KBM-7 (cell line): ENCODE results near the gene NUP107.

Experiments
- DNase-seq: peaks from one replicate; pipeline ENCODE4 v3.0.0-alpha.2; 2015
- in situ Hi-C: fragments of 300-500 bp; cut with MboI; formaldehyde crosslinking; loops from 2 replicates; pipeline ENCODE4 v1.14.3; 2020; ENCODE audit warnings: low sequenced_read_pairs, low pct_unique_long_range_greater_than_20kb, mixed read lengths

Gene NUP107

GRCh38 chr12:68699486-68699885 is 12.7 kb downstream of the NUP107 start:
- in situ Hi-C loops = no loop called here
- no peak for DNase-seq

DNA sequence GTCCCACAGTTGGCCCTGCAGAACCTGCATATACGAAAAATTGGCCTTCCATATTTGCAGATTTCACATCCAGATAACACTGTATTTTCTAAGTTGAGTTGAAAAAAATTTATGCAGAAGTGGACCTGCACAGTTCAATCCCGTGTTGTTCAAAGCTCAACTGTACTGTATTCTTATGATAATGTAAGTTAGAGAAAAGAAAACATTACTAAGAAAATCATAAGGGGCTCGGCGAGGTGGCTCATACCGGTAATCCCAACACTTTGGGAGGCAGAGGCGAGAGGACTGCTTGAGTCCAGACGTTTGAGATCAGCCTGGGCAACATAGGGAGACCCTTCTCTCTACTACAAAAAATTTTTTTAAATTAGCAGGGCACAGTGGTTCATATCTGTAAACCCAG is 41.0 kb downstream of the NUP107 start:
- in situ Hi-C loops = no loop called here
- no peak for DNase-seq

- in situ Hi-C loops = no loop called here
Measured at GRCh38 chr12:68733661-68734071, 46.9 kb downstream of the NUP107 start.

GRCh38 chr12:68739891-68740290 is 53.1 kb downstream of the NUP107 start:
- in situ Hi-C loops = no loop called here
- no peak for DNase-seq

More at GRCh38 chr12:68733661-68734071, 46.9 kb downstream of the NUP107 start:
- no peak for DNase-seq

DNA sequence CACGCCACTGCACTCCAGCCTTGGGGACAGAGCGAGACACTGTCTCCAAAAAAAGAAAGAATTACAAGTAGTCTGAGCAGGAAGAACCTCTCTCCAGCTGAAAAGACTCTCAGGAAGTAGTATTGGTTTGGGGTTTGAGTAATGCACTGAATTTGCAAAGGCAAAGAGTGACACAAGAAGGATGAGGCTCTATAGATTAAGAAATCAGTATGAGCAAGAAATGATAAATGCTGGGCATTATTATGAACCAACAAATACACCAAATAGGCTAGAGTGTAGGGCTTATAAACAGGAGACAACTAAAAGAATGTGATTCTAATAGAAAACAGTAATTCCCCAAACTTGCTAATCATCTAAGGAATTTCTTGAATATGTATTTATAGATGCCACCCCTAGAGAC is 56.6 kb downstream of the NUP107 start:
- peak; percentile 22 for DNase-seq
- in situ Hi-C loops = no loop called here

GRCh38 chr12:68745376-68745903 is 58.7 kb downstream of the NUP107 start:
- peak; percentile 10 for DNase-seq
- in situ Hi-C loops = no loop called here

GRCh38 chr12:68745904-68746571 is 59.3 kb downstream of the NUP107 start, which contains the start of gene SLC35E3:
Gene SLC35E3 (plus strand): TSS chr12:68746176. CDS start chr12:68746378, 202 bp downstream.
- DNase-seq = peak; percentile 94
- in situ Hi-C loops = no loop called here

DNA sequence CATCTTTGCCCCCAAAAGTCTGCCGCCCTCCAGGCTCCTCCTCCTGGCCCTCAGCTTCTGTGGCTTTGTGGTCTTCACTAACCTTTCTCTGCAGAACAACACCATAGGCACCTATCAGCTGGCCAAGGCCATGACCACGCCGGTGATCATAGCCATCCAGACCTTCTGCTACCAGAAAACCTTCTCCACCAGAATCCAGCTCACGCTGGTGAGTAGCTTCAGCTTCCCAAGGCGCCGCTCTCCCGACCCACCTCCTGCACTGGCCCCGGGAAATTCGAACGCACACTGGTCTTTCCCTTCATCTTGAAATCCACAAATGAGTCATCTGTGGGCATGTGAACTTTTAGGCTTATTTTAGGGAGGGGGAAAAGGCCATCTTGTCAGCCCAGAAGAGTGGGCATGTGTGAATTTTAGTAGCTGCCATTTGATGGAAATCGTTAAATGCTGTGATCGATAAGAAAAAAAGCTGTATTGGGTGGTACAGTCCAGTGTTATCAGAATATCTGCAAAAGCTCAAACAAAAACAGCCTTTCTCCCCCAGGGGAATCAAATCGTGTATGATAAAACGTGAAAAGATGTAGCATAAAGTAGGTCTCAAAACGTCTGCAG is 59.9 kb downstream of the NUP107 start:
- in situ Hi-C loops = no loop called here
- peak; percentile 73 for DNase-seq

- in situ Hi-C loops = no loop called here
- DNase-seq = peak; percentile 26
Measured at GRCh38 chr12:68749443-68749842, 62.7 kb downstream of the NUP107 start.

DNA sequence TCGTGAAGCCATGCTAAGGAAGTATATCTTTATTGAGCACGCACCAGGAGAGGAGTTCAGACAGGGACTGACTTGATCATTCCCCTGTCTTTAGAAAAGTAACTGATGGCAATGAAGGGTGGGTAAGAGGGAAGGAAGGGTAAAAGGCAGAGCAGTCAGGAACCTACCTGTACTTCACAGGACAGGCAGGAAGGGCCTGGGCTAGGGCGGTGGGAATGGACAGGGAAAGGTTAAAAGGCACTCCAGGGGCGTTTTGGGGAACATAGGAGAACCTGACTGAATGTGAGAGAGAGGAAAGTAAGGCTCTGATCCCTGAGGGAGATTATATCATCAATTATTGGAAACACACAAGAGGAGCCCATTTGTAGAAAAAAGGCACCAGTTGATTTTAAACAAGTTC is 63.1 kb downstream of the NUP107 start:
- no peak for DNase-seq
- in situ Hi-C loops = no loop called here

DNA sequence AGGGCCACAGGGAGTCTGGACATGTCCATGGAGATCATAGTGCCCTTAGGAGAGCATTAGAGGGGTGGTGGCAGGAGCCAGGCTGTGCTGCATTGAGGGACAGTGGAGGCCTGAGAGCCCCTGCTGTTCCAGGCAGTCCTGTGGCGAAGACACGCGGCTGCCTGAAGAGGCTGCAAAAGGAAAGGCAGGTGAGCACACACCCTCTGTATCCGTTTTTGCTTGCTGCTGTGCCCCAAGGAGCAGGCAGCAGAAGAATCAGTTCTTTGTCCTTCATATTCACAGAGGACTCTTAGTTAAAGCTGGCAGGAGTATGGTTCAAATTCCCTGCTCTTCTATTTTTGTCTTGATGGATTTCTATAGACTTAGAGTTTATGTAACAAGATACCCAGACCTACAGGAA is 63.7 kb downstream of the NUP107 start:
- in situ Hi-C loops = no loop called here
- no peak for DNase-seq

DNA sequence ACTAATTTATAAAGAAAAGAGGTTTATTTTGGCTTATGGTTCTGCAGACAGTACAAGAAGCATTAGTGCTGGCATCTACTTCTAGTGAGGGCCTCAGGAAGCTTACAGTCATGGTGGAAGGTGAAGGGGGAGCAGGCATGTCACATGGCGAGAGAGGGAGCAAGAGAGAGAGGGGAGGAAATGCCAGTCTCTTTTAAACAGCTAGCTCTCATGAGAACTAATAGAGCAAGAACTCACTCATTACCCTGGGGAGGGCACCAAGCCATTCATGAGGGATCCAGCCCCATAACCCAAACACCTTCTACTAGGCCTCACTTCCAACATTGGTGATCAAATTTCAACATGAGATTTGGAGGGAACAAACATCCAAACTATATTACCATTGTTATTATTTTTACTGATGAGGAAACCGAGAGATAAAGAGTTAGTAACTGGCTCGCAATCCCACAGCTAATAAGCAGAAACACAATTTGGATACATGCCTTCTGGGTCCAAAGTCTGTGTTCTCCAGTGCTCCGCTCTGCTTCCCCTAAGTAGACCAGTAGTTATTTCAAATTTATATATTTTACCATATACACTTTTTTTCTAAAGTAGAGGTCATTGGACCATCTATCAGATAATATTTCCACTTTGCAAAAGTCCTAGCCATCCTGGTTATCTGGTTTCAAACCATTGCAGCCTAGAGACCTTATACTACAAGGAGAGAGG is 68.9 kb downstream of the NUP107 start:
- DNase-seq = no peak
- in situ Hi-C loops = no loop called here

DNA sequence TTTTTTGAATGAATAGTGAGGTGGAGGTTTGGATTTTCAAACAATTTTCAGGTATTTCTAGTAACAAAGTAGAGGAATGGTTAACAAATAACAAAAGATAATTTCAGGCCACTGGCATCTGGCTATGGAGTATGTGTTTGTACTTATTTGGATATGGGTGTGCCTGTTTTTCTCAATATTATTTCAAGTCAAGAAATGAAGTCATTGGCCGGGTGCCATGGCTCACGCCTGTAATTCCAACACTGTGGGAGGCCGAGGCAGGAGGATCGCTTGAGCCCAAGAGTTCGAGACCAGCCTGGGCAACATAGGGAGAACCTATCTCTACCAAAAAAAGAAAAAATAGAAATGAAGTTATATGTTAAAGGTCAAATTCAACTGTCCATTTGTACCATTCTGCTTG is 73.1 kb downstream of the NUP107 start:
- no peak for DNase-seq
- in situ Hi-C loops = no loop called here

- in situ Hi-C loops = no loop called here
- no peak for DNase-seq
Measured at GRCh38 chr12:68760806-68761441, 74.1 kb downstream of the NUP107 start.

- in situ Hi-C loops = no loop called here
- no peak for DNase-seq
Measured at GRCh38 chr12:68761442-68761812, 74.6 kb downstream of the NUP107 start.

- in situ Hi-C loops = no loop called here
- no peak for DNase-seq
Measured at GRCh38 chr12:68761901-68762630, 75.3 kb downstream of the NUP107 start.

DNA sequence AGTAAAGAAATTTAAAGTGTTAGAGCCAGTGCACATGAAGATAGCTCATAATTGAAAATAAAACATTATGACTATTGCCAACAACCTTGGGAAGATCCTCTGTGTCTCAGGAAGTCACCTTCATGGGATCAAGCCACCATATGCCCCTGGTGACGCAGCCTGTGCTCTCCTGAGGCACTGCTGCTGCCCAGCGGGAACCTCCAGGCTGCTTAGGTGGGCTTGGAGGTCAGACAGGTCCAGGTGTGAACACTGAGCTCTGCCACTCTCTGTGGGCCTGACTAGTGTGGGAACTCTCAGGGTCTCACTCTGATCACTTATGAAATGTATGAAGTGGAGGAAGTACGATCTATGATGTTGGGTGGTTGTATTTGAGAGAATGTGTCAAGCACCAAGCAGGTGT is 75.9 kb downstream of the NUP107 start:
- DNase-seq = no peak
- in situ Hi-C loops = no loop called here

DNA sequence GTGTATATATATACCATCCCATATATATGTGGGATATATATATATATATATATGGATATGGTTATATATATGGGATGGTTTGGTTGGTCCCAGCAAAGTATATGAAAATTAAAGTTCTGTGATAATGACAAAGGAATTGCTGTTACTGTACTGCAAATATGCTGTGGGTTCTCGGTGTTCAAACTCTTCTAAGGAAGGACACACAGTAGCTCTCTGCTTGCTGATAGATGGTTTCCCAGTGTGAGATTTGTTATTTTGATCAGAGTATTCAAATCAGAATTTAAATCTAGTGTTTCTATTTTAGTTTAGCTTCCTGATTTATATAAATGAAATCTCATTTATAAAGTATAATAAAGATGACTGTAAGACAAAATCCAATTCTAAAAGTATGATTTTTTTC is 78.9 kb downstream of the NUP107 start:
- no peak for DNase-seq
- in situ Hi-C loops = no loop called here

DNA sequence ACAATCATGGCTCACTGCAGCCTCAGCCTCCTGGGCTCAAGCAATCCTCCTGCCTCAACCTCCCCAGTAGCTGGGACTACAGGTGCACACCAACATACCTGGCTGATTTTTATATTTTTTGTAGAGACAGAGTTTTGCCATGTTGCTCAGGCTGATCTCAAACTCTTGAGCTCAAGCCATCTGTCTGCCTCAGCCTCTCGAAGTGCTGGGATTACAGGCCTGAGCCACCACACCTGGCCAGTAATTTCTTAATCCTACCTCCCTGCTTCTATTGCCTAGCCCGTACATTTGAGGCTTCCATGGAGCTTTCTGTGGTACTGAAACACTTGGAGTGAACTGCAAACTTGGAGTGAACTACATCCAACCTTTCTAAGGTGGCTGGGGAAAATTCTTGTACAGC is 79.9 kb downstream of the NUP107 start:
- no peak for DNase-seq
- in situ Hi-C loops = no loop called here
